ENCODE results near the gene MCF2L.

The MCF2L gene

DNA sequence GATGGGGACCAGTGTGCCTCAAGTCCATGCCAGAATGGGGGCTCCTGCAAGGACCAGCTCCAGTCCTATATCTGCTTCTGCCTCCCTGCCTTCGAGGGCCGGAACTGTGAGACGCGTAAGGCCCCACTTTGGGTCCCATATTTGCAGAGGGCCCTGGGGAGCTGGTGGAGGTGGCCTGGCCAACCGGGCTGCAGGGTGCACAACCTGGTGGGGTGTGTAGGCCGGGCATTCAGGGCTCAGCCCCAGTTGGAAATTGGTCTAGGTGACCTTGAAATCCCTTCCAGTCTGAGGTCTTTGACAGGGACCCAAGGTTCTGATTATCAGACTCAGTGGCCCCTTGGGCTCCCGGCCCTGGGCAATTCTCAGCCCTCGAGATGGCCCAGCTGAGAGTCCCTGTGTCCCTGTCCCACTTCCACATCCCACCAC lies 144.8 kb downstream of the MCF2L start:
- Mint-ChIP-seq H3K27ac (no peak overlapping the region), H3K9me3 (no peaks in the 10 kb centered on the region), H3K36me3 (ENCODE audit: insufficient read depth) (peaks cover 3% of the 10 kb centered on the region), H3K4me1 (ENCODE audit: low read depth in 2 of 2) (peaks cover 0 to 2% of the 10 kb centered on the region in 2 donors), H3K4me3 (no peak overlapping the region), H3K27me3 (peaks cover 0 to 8% of the 10 kb centered on the region in 2 donors)
- no peak for DNase-seq
- no peak for ATAC-seq (replicated peaks)

DNA sequence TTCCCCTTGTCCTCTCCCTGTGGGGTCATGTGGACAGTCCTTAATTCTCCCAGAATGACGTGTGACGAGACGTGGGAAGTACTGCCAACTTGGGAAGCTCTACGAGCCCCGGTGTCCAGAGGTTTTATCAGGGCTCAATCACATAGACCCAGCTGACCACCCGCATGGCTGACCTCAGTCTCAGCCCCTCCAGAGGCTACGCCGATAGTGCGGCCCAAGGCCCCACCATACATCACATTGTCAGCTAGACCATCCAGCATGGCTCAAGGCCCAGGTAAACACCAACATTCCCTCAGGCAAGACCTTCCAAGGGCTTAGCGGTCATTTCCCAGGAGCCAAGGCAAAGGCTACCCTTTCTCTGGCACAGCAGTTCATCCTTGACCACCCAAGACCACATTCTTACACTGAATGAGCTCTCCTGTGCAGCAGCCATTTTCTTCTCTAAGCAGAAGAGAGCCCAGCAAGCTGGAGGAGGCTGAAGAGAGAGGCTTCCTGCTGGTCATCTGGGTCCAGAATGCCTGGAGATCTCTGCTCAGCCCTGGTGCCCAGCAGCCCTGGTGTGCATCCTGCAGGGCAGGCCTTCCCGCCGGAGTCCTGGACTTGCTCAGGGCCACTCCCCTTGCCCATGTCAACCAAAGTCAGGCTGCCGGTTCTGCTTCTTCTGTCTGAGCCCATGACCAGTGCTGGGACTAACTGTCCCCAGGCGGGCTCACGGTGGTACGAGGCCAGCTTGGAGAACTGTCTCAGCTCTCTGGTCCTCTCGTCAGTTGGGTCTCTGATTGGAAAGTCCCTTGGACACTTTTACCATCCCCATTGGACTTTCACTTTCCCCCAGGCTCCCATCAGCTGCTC lies 145.7 kb downstream of the MCF2L start:
- no peaks in the 10 kb centered on the region for H3K9me3 Mint-ChIP-seq
- H3K4me1 Mint-ChIP-seq (ENCODE audit: low read depth in 2 of 2) = peaks cover 0 to 2% of the 10 kb centered on the region in 2 donors
- no peak for DNase-seq

DNA sequence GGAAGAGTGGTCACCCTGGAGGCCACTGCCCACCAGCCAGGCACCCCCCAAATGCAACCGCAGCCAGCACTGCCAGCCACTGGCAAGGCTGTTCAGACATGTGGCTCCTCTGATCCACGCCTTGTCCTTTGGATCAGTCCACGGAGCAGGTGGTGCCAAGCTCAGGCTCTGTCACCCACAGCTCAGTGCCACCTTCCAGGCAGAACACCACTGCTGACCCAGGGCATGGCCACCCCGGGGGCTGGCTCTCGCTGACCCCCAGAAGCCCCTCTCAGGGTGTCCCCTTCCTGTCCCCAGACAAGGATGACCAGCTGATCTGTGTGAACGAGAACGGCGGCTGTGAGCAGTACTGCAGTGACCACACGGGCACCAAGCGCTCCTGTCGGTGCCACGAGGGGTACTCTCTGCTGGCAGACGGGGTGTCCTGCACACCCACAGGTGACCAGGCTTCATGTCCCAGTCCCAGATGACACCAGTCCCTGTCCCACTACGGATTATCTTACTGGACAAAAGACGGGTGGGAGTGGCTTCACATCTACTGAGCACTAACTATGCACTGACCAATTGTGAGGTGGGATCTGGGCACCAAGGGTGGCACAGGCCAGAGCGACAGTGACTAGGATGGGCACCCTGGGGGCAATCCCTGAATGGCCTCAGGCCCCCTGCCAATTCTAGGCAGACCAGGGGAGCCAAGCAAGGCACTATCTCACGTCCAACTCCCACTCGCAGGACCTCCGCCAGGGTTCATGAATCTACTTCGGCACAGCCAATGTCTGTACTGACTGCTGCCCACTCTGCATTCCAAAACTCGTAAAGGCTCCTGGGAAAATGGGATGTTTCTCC lies 146.6 kb downstream of the MCF2L start:
- Mint-ChIP-seq H3K27me3 (peaks cover 0 to 22% of the 10 kb centered on the region in 2 donors), H3K36me3 (ENCODE audit: insufficient read depth) (peaks cover 3% of the 10 kb centered on the region), H3K4me3 (no peak overlapping the region), H3K4me1 (ENCODE audit: low read depth in 2 of 2) (peaks cover 0 to 2% of the 10 kb centered on the region in 2 donors), H3K27ac (no peak overlapping the region), H3K9me3 (no peaks in the 10 kb centered on the region)
- DNase-seq (no peak), ATAC-seq (replicated peaks) (no peak)

More for the DNA sequence above, 145.7 kb downstream of the MCF2L start:
- Mint-ChIP-seq H3K27me3 (peaks cover 0 to 16% of the 10 kb centered on the region in 2 donors), H3K4me3 (no peak overlapping the region), H3K36me3 (ENCODE audit: insufficient read depth) (peaks cover 3% of the 10 kb centered on the region), H3K27ac (no peak overlapping the region)
- no peak for ATAC-seq (replicated peaks)

DNA sequence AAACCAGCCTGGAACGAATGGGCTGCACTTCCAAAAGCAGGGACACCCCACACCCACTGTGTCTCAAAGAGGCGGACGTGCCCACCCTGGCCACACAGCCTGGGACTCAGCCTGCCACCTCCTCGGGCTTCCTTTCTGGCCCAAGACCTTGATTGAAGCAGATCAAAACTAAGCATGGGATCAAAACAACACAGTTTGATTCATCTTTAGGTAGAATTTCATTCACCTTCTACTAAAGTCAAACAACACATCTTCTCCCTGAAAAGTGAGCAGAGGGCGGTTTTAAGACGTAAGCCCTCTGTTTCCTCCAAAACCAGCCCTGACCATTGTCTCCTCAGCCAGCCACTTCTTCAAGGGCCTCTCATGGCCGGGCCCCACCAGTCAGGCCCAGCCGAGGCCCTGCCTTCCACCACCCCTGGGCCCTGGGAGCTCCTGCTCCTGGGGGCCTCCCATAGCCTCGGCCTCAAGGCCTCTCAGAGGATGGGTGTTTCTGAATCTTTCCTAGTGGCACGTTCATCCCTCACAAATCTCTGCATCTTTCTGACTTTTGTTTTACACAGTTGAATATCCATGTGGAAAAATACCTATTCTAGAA lies 147.3 kb downstream of the MCF2L start:
- H3K4me3 Mint-ChIP-seq = no peak overlapping the region
- peaks cover 6 to 29% of the 10 kb centered on the region in 2 donors for H3K27me3 Mint-ChIP-seq
- no peaks in the 10 kb centered on the region for H3K4me1 Mint-ChIP-seq (ENCODE audit: low read depth in 2 of 2)
- H3K36me3 Mint-ChIP-seq (ENCODE audit: insufficient read depth) = no peaks in the 10 kb centered on the region
- no peaks in the 10 kb centered on the region for H3K9me3 Mint-ChIP-seq
- ATAC-seq (replicated peaks) (no peak), DNase-seq (no peak)
- H3K27ac Mint-ChIP-seq = no peak overlapping the region

DNA sequence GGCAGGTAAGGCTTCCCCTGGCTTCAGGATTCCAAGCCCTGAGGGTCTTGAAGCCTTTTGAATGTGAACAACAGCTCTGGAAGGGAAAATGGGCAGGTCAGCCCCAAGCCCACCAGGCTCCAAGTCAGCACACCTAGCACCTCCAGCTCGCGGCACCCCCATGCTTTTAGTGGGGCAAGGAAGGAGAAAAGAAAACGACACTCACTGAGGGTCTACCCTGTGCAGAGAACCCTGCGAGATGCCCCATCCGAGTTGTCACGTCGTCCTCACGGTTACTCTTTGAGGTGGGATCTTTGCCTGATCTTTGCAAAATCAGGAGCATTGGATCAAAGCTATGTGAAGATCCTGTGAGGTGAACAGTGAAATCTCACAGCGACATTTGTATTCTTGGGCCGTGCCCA lies 147.9 kb downstream of the MCF2L start:
- no peak for DNase-seq
- ATAC-seq (replicated peaks) = no peak
- Mint-ChIP-seq H3K4me3 (no peak overlapping the region), H3K9me3 (no peaks in the 10 kb centered on the region), H3K27ac (no peak overlapping the region), H3K36me3 (ENCODE audit: insufficient read depth) (no peaks in the 10 kb centered on the region), H3K27me3 (peaks cover 6 to 35% of the 10 kb centered on the region in 2 donors), H3K4me1 (ENCODE audit: low read depth in 2 of 2) (no peaks in the 10 kb centered on the region)

DNA sequence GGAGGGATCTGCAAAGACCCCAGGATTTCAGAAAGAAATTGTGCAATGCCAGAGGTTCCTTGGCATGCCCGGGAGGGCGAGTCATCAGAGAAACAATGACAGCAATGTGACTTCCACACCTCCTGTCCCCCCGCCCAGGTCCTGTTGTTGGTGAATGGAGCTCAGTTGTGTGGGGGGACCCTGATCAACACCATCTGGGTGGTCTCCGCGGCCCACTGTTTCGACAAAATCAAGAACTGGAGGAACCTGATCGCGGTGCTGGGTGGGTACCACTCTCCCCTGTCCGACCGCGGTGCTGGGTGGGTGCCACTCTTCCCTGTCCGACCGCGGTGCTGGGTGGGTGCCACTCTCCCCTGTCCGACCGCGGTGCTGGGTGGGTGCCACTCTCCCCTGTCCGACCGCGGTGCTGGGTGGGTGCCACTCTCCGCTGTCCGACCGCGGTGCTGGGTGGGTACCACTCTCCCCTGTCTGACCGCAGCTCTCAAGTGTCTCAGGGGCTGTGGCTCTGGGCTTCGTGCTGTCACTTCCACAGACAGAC lies 148.4 kb downstream of the MCF2L start:
- Mint-ChIP-seq H3K4me1 (ENCODE audit: low read depth in 2 of 2) (no peaks in the 10 kb centered on the region), H3K9me3 (no peaks in the 10 kb centered on the region), H3K27me3 (peaks cover 8 to 38% of the 10 kb centered on the region in 2 donors), H3K27ac (no peak overlapping the region), H3K4me3 (no peak overlapping the region), H3K36me3 (ENCODE audit: insufficient read depth) (peaks cover 2% of the 10 kb centered on the region)
- DNase-seq = no peak
- no peak for ATAC-seq (replicated peaks)

DNA sequence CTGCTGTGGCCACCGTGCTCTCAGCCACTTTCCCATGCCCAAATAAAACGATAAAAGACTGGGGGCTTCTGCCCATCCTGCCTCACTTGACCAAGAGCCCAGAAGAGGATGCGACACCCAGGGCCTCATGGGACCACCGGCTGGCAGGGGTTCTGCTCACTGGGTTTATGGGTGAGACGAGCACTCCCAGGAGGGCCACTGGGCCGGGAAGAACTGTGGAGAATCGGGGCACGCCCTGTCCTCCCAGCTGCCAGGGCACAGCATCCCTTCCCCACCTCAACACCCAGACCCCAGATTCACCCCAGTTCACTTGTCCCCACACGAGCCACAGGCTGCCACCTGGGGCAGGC lies 148.9 kb downstream of the MCF2L start:
- no peak for DNase-seq
- Mint-ChIP-seq H3K9me3 (no peaks in the 10 kb centered on the region), H3K27me3 (peaks cover 13 to 42% of the 10 kb centered on the region in 2 donors), H3K4me1 (ENCODE audit: low read depth in 2 of 2) (no peaks in the 10 kb centered on the region), H3K36me3 (ENCODE audit: insufficient read depth) (peaks cover 2% of the 10 kb centered on the region), H3K27ac (no peak overlapping the region), H3K4me3 (no peak overlapping the region)
- ATAC-seq (replicated peaks) = no peak

DNA sequence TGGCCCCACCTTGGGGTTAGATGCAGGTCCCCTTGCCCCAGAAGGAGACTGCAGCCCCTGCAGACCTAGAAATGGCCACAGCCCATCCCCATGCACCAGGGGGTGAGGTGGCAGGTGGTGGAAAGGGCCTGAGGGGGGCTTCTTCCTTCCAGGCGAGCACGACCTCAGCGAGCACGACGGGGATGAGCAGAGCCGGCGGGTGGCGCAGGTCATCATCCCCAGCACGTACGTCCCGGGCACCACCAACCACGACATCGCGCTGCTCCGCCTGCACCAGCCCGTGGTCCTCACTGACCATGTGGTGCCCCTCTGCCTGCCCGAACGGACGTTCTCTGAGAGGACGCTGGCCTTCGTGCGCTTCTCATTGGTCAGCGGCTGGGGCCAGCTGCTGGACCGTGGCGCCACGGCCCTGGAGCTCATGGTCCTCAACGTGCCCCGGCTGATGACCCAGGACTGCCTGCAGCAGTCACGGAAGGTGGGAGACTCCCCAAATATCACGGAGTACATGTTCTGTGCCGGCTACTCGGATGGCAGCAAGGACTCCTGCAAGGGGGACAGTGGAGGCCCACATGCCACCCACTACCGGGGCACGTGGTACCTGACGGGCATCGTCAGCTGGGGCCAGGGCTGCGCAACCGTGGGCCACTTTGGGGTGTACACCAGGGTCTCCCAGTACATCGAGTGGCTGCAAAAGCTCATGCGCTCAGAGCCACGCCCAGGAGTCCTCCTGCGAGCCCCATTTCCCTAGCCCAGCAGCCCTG lies 149.4 kb downstream of the MCF2L start:
- Mint-ChIP-seq H3K27me3 (peaks cover 15 to 48% of the 10 kb centered on the region in 2 donors), H3K4me1 (ENCODE audit: low read depth in 2 of 2) (no peaks in the 10 kb centered on the region), H3K36me3 (ENCODE audit: insufficient read depth) (peaks cover 2% of the 10 kb centered on the region), H3K27ac (no peak overlapping the region), H3K9me3 (no peaks in the 10 kb centered on the region), H3K4me3 (no peak overlapping the region)
- ATAC-seq (replicated peaks) = no peak
- no peak for DNase-seq

DNA sequence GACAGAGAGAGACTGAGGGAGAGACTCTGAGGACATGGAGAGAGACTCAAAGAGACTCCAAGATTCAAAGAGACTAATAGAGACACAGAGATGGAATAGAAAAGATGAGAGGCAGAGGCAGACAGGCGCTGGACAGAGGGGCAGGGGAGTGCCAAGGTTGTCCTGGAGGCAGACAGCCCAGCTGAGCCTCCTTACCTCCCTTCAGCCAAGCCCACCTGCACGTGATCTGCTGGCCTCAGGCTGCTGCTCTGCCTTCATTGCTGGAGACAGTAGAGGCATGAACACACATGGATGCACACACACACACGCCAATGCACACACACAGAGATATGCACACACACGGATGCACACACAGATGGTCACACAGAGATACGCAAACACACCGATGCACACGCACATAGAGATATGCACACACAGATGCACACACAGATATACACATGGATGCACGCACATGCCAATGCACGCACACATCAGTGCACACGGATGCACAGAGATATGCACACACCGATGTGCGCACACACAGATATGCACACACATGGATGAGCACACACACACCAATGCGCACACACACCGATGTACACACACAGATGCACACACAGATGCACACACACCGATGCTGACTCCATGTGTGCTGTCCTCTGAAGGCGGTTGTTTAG lies 150.3 kb downstream of the MCF2L start:
- Mint-ChIP-seq H3K27me3 (peaks cover 15 to 56% of the 10 kb centered on the region in 2 donors), H3K27ac (no peak overlapping the region), H3K9me3 (no peaks in the 10 kb centered on the region), H3K4me3 (no peak overlapping the region), H3K36me3 (ENCODE audit: insufficient read depth) (peaks cover 2% of the 10 kb centered on the region), H3K4me1 (ENCODE audit: low read depth in 2 of 2) (peaks cover 0 to 1% of the 10 kb centered on the region in 2 donors)
- DNase-seq (no peak), ATAC-seq (replicated peaks) (no peak)

DNA sequence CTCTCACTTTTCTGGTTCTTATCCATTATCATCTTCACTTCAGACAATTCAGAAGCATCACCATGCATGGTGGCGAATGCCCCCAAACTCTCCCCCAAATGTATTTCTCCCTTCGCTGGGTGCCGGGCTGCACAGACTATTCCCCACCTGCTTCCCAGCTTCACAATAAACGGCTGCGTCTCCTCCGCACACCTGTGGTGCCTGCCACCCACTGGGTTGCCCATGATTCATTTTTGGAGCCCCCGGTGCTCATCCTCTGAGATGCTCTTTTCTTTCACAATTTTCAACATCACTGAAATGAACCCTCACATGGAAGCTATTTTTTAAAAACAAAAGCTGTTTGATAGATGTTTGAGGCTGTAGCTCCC lies 150.8 kb downstream of the MCF2L start:
- no peak for ATAC-seq (replicated peaks)
- peaks cover 0 to 1% of the 10 kb centered on the region in 2 donors for H3K4me1 Mint-ChIP-seq (ENCODE audit: low read depth in 2 of 2)
- peaks cover 2% of the 10 kb centered on the region for H3K36me3 Mint-ChIP-seq (ENCODE audit: insufficient read depth)
- no peak overlapping the region for H3K4me3 Mint-ChIP-seq
- no peaks in the 10 kb centered on the region for H3K9me3 Mint-ChIP-seq
- DNase-seq = no peak
- no peak overlapping the region for H3K27ac Mint-ChIP-seq
- H3K27me3 Mint-ChIP-seq = peaks cover 15 to 56% of the 10 kb centered on the region in 2 donors

DNA sequence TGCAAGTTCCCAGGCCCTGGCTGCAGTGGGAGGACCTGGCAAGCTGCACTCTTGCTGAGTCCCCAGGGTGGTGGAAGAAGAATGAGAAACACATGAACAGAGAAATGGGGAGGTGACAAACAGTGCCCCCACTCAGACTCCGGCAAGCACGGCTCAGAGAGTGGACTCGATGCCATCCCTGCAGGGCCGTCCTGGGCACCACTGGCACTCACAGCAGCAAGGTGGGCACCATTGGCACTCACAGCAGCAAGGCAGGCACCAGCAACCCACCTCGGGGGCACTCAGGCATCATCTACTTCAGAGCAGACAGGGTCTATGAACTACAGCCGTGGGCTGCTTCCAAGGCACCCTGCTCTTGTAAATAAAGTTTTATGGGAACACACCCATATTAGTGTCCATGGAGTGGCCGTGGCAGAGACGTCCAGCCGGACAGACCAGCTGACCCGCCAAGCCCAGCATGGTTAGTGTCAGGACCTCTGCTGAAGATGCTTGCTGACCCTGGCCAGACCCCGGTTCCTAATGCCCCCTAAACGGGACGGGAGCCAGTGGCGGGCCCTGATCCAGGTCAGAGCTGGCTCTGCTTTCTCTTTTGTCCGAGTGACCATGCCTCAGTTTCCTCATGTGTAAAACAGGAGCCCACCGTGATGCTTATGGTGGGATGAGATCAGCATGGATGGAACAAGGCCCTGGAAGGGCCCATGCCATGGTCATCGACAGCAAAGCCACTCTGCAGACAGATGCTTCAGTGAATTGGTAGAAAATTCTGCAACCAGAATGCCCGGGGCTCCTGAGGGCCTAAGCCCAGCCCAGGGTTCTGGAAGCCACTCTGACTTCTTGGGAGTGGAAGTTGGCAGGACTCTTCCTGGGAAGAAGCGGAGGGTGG lies 151.5 kb downstream of the MCF2L start:
- H3K27ac Mint-ChIP-seq = no peak overlapping the region
- peaks cover 2% of the 10 kb centered on the region for H3K36me3 Mint-ChIP-seq (ENCODE audit: insufficient read depth)
- H3K4me1 Mint-ChIP-seq (ENCODE audit: low read depth in 2 of 2) = peaks cover 0 to 1% of the 10 kb centered on the region in 2 donors
- ATAC-seq (replicated peaks) (no peak), DNase-seq (no peak)
- H3K27me3 Mint-ChIP-seq = peaks cover 17 to 60% of the 10 kb centered on the region in 2 donors
- no peaks in the 10 kb centered on the region for H3K9me3 Mint-ChIP-seq
- no peak overlapping the region for H3K4me3 Mint-ChIP-seq
